Peyer's patch (tissue), 4 donors: ENCODE results near the gene ROBO1. TPM values are rescaled to one million over a fixed set of nuclear protein-coding genes. Genes with fewer than 3 reads are reported as not detected.

Experiments used
- DNase-seq, 3 donors: peaks; one replicate each; pipeline ENCODE4 v3.0.0-alpha.2; 2017 to 2019
- H3K27ac ChIP-seq, 4 donors: fragments of 200-600 bp; sonication (generic); one replicate each; pipeline ENCODE4 v1.5.1; 2016 to 2019
- H3K27me3 ChIP-seq, 2 donors: fragments of 200-600 bp; sonication (generic); one replicate each; pipeline ENCODE4 v1.5.1; 2019
- H3K36me3 ChIP-seq, 3 donors: fragments of 200-600 bp; sonication (generic); one replicate each; pipeline ENCODE4 v1.5.1; 2016 to 2019
- H3K4me1 ChIP-seq, 4 donors: fragments of 200-600 bp; sonication (generic); one replicate each; pipeline ENCODE4 v1.5.1; 2016 to 2019
- H3K4me3 ChIP-seq, 4 donors: fragments of 200-600 bp; sonication (generic); 1 replicate in 3 of 4; 2 replicates in 1 of 4; pipeline ENCODE4 v1.5.1; 2016 to 2019; ENCODE audit warnings: mild to moderate bottlenecking in 1 of 4
- H3K9me3 ChIP-seq, 4 donors: fragments of 200-600 bp; sonication (generic); one replicate each; pipeline ENCODE4 v1.5.1; 2016 to 2019; ENCODE audit warnings: mild to moderate bottlenecking in 1 of 4
- CTCF ChIP-seq, 6 experiments: fragments of 450-650 bp in 4 of 6; fragments of 200-600 bp in 2 of 6; sonication (generic) in 1 of 6; IDR thresholded peaks; one replicate each; pipeline ENCODE4 v1.5.1; 2017 to 2019; ENCODE audit warnings: antibody characterized with exemption in 6 of 6, mild to moderate bottlenecking in 3 of 6, moderate library complexity in 1 of 6
- POLR2A ChIP-seq, 2 donors: fragments of 450-650 bp; IDR thresholded peaks; one replicate each; pipeline ENCODE4 v1.5.1; 2017; ENCODE audit warnings: antibody characterized with exemption in 2 of 2, mild to moderate bottlenecking in 2 of 2, moderate library complexity in 2 of 2
- total RNA-seq, 4 donors: library from RNA; depleted of rRNA; stranded (reverse); fragments of >200 nt; gene quantifications; one replicate each; pipeline ENCODE4 v1.1.0, GENCODE V29; 2016

Gene ROBO1
- total RNA-seq, 4 donors from 2014 or later = 9.5 to 41.3 (median 24.2) TPM

GRCh38 chr3:78634316-78634715 lies 1133.5 kb downstream of the ROBO1 start:
- Histone ChIP-seq H3K4me3 (no peak overlapping the region), H3K4me1 (no peaks in the 10 kb centered on the region)
- no peak for TF ChIP-seq CTCF (IDR thresholded peaks at IDR 0.05)
- no peak for TF ChIP-seq POLR2A (IDR thresholded peaks at IDR 0.05)

DNA sequence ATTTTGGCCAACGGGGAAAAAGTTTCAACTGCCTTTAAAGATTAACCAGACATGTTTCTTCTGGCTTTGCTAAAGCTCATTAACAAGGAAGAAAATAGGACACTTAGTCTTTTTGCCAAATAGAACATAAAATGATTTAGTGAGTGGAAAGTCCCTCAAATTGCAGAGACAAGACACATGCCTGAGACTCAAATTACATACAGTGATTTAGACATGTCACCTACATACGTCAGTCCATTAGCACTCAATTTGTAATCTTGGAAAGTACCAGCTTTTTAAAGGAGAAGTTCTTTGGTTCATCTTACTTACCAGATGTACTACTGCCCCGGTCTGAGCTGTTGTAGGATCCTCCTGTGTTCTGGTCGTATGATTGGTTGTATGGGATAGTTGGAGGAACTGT lies 1134.2 kb downstream of the ROBO1 start:
- no peaks in the 10 kb centered on the region for H3K4me1 ChIP-seq
- TF ChIP-seq CTCF (IDR thresholded peaks at IDR 0.05) = no peak
- TF ChIP-seq POLR2A (IDR thresholded peaks at IDR 0.05) = no peak
- no peaks in the 10 kb centered on the region for H3K9me3 ChIP-seq
- H3K27ac ChIP-seq = no peak overlapping the region
- H3K4me3 ChIP-seq = no peak overlapping the region
- H3K27me3 ChIP-seq = no peaks in the 10 kb centered on the region
- H3K36me3 ChIP-seq = no peaks in the 10 kb centered on the region
- no peak for DNase-seq

More at GRCh38 chr3:78634316-78634715, 1133.5 kb downstream of the ROBO1 start:
- H3K36me3 ChIP-seq = no peaks in the 10 kb centered on the region
- no peaks in the 10 kb centered on the region for H3K27me3 ChIP-seq
- no peak overlapping the region for H3K27ac ChIP-seq
- no peaks in the 10 kb centered on the region for H3K9me3 ChIP-seq
- DNase-seq = no peak

- no peaks in the 10 kb centered on the region for H3K9me3 ChIP-seq
- no peak overlapping the region for H3K4me3 ChIP-seq
- H3K27me3 ChIP-seq = no peaks in the 10 kb centered on the region
- no peaks in the 10 kb centered on the region for H3K36me3 ChIP-seq
- no peak overlapping the region for H3K27ac ChIP-seq
- no peak for TF ChIP-seq POLR2A (IDR thresholded peaks at IDR 0.05)
- no peak for TF ChIP-seq CTCF (IDR thresholded peaks at IDR 0.05)
- no peaks in the 10 kb centered on the region for H3K4me1 ChIP-seq
- no peak for DNase-seq
Measured at GRCh38 chr3:78632925-78633553, 1134.8 kb downstream of the ROBO1 start.

DNA sequence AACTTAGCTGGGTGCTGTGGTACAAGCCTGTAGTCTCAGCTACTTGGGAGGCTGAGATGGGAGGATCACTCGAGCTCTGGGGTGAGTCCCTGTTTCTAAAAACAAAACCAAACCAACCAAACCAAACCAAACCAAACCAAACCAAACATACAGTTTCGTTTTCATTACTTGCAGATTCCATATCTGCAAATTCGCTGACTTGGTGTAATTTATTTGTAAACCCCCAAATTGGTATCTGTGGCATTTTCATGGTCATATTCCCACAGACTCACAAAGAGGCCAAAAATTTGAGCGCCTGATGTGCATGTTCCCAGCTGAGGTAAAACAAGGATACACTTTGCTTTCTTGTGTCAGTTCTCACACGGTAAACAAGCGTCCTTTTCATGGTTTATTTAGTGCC lies 1138.3 kb downstream of the ROBO1 start:
- Histone ChIP-seq H3K27ac (no peak overlapping the region), H3K4me1 (no peaks in the 10 kb centered on the region), H3K27me3 (no peaks in the 10 kb centered on the region), H3K9me3 (no peaks in the 10 kb centered on the region), H3K36me3 (no peaks in the 10 kb centered on the region), H3K4me3 (no peak overlapping the region)
- DNase-seq = no peak
- TF ChIP-seq POLR2A (IDR thresholded peaks at IDR 0.05) (no peak), CTCF (IDR thresholded peaks at IDR 0.05) (no peak)

GRCh38 chr3:78621061-78621716 lies 1146.6 kb downstream of the ROBO1 start:
- Histone ChIP-seq H3K9me3 (no peaks in the 10 kb centered on the region), H3K36me3 (no peaks in the 10 kb centered on the region), H3K27ac (no peak overlapping the region), H3K4me3 (no peak overlapping the region), H3K27me3 (no peaks in the 10 kb centered on the region), H3K4me1 (no peaks in the 10 kb centered on the region)
- DNase-seq = no peak
- TF ChIP-seq CTCF (IDR thresholded peaks at IDR 0.05) = no peak
- TF ChIP-seq POLR2A (IDR thresholded peaks at IDR 0.05) = no peak
